Activated CD8-positive, alpha-beta T cell treated with anti-CD3 and anti-CD28 coated beads for 36 hours (primary cell): ENCODE measurements around the gene C20orf202. TPM values are rescaled to one million over a fixed set of nuclear protein-coding genes. Genes with fewer than 3 reads are reported as not detected.

Source experiments
- ATAC-seq: fragments of 200-7000 bp; cut with Tn5 transposase; one replicate; pipeline ENCODE4 v1.10.0; 2021; ENCODE audit warnings: mild to moderate bottlenecking, moderate library complexity
- CTCF ChIA-PET: fragments of 350-600 bp; sonication (Branson Sonifier 250); formaldehyde crosslinking; loops from one replicate; lab custom pipeline; 2021; ENCODE audit warnings: antibody characterized with exemption; lab: Charles Lee
- POLR2A ChIA-PET: fragments of 350-600 bp; sonication (Branson Sonifier 250); formaldehyde crosslinking; loops from one replicate; lab custom pipeline; 2021; ENCODE audit warnings: antibody characterized with exemption; lab: Charles Lee
- DNase-seq: peaks from one replicate; pipeline ENCODE4 v3.0.0-alpha.2; 2020
- H3K27ac Mint-ChIP-seq: one replicate; pipeline ENCODE4 v1.8.0; 2021; ENCODE audit warnings: mild to moderate bottlenecking, mixed read lengths
- H3K27me3 Mint-ChIP-seq: one replicate; pipeline ENCODE4 v1.8.0; 2021; ENCODE audit warnings: mixed read lengths
- H3K36me3 Mint-ChIP-seq: one replicate; pipeline ENCODE4 v1.8.0; 2021; ENCODE audit warnings: low read depth, mixed read lengths
- H3K4me1 Mint-ChIP-seq: one replicate; pipeline ENCODE4 v1.8.0; 2021; ENCODE audit warnings: low read depth, mixed read lengths
- H3K4me3 Mint-ChIP-seq: one replicate; pipeline ENCODE4 v1.8.0; 2021; ENCODE audit warnings: mild to moderate bottlenecking, moderate library complexity, mixed read lengths
- H3K9me3 Mint-ChIP-seq: one replicate; pipeline ENCODE4 v1.8.0; 2021; ENCODE audit warnings: mixed read lengths
- intact Hi-C: fragments of 100-400 bp; cut with micrococcal nuclease; formaldehyde crosslinking; loops from one replicate; pipeline ENCODE4 v1.10.0; 2022
- total RNA-seq, 2 experiments: library from RNA; stranded (reverse); gene quantifications; one replicate each; pipeline ENCODE4 v1.2.3, GENCODE V29; 2021
- TF ChIP-seq, protein P1 (sequence below): fragments of 200-600 bp; IDR thresholded peaks from one replicate; pipeline ENCODE4 v1.8.0; 2022; ENCODE audit warnings: antibody characterized with exemption, mild to moderate bottlenecking

C20orf202 gene
- total RNA-seq, 2 experiments from 2014 or later: not detected

DNA sequence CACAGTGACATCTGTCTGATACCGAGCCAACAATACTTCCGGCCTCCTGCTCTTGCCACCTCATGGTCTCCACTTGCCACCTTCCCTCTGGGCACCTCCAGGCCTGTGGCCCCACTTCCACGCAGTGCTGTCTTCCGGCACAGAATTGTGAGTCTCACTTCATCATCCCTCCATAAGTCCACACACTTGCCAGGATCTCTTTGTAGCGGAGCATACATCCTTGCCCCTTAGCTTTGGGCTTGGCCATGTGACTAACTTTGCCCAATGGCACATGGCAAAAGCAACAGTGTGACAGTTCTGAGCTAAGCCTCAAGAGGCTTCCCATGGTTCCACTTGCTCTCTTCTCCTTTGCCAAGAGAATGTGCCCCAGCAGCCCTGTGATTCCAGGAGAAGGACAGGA lies 4.5 kb upstream of the C20orf202 start:
- CTCF ChIA-PET: interaction anchor here (2.7 kb wide), 1 partner anchor 13 kb away, joined by 11 read pairs; no protein-coding TSS in a partner anchor
- intact Hi-C loops: no loop called here
- POLR2A ChIA-PET: interaction anchor here (0.5 kb wide), 1 partner anchor 14 kb away, joined by 3 read pairs; no protein-coding TSS in a partner anchor

DNA sequence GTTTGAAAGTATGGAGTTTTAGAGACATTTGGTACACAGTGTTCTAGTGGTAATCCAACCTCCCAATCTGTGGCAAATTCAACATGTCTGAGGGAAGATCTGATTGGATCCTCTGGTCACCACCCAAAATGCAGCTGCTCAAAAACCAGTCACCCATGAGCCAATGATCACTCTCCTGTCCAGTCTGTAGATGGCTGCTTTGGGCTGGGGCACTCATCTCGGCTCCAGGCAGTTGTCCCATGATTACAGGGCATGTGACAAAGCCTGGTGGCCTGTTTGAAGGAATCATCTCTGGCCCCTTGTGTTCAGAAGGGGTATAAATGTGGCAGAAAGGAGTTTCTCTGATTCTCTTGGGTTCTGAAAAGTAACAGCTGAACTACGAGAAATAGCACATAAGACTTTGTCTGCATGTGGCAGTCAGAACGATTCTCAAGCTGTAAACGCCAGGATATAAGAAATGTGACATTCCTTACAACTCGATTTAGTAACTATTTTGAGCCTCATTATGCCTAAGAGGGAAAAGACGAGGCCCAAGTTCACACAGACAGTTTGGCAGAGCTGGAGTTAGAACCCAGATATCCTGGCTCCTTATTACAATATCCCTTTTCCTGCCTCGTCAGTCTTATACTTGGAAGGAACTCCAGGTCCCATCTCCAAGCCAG lies 3.9 kb upstream of the C20orf202 start:
- intact Hi-C loops: no loop called here
- no peaks in the 10 kb centered on the region for H3K36me3 Mint-ChIP-seq
- peaks cover 4% of the 10 kb centered on the region for H3K4me1 Mint-ChIP-seq
- ATAC-seq (no peak), DNase-seq (no peak)
- POLR2A ChIA-PET: interaction anchor here (0.5 to 1.2 kb wide), 4 partner anchors 8 to 230 kb away, joined by 3 to 4 read pairs (median 3); no protein-coding TSS in a partner anchor
- no peak overlapping the region for H3K27ac Mint-ChIP-seq
- peaks cover 7% of the 10 kb centered on the region for H3K9me3 Mint-ChIP-seq
- H3K27me3 Mint-ChIP-seq: no peaks in the 10 kb centered on the region
- no peak overlapping the region for H3K4me3 Mint-ChIP-seq
- TF ChIP-seq, protein P1, sequence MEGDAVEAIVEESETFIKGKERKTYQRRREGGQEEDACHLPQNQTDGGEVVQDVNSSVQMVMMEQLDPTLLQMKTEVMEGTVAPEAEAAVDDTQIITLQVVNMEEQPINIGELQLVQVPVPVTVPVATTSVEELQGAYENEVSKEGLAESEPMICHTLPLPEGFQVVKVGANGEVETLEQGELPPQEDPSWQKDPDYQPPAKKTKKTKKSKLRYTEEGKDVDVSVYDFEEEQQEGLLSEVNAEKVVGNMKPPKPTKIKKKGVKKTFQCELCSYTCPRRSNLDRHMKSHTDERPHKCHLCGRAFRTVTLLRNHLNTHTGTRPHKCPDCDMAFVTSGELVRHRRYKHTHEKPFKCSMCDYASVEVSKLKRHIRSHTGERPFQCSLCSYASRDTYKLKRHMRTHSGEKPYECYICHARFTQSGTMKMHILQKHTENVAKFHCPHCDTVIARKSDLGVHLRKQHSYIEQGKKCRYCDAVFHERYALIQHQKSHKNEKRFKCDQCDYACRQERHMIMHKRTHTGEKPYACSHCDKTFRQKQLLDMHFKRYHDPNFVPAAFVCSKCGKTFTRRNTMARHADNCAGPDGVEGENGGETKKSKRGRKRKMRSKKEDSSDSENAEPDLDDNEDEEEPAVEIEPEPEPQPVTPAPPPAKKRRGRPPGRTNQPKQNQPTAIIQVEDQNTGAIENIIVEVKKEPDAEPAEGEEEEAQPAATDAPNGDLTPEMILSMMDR: no peak
- CTCF ChIA-PET: interaction anchor here (1.2 to 2.7 kb wide), 3 partner anchors 12 to 16 kb away, joined by 3 to 11 read pairs (median 3); no protein-coding TSS in a partner anchor

More for the DNA sequence above, 4.5 kb upstream of the C20orf202 start:
- TF ChIP-seq, protein P1: no peak
- Mint-ChIP-seq H3K4me3 (no peak overlapping the region), H3K27me3 (no peaks in the 10 kb centered on the region), H3K27ac (no peak overlapping the region), H3K36me3 (no peaks in the 10 kb centered on the region), H3K9me3 (peaks cover 7% of the 10 kb centered on the region), H3K4me1 (peaks cover 4% of the 10 kb centered on the region)
- no peak for ATAC-seq
- DNase-seq: no peak

DNA sequence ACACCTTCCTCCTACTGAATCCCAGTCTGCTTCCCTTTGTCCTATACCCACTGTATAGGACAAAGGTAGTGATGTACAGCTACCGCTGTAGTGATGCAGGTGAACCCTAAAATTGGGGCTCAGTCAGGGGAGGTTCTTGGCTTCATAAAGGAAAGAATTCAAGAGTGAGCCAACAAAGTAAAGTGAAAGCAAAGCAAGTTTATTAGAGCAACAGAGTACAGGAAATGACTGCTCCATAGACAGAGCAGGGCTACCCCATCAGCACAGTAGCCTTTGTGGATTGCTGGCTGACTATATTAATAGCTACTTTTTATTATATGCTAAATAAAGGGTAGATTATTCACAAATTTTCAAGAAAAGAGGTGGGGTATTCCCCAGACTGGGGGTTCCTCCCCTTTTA lies 3.3 kb upstream of the C20orf202 start:
- no peak overlapping the region for H3K4me3 Mint-ChIP-seq
- H3K27me3 Mint-ChIP-seq: no peaks in the 10 kb centered on the region
- peaks cover 7% of the 10 kb centered on the region for H3K9me3 Mint-ChIP-seq
- H3K4me1 Mint-ChIP-seq: peaks cover 4% of the 10 kb centered on the region
- intact Hi-C loops: no loop called here
- TF ChIP-seq, protein P1: no peak
- ATAC-seq (no peak), DNase-seq (no peak)
- no peaks in the 10 kb centered on the region for H3K36me3 Mint-ChIP-seq
- CTCF ChIA-PET: interaction anchor here (1.2 to 2.7 kb wide), 4 partner anchors 12 to 227 kb away, joined by 3 to 11 read pairs (median 3); no protein-coding TSS in a partner anchor
- no peak overlapping the region for H3K27ac Mint-ChIP-seq
- POLR2A ChIA-PET: interaction anchor here (0.7 to 1.2 kb wide), 3 partner anchors 9 to 230 kb away, joined by 3 to 4 read pairs (median 3); no protein-coding TSS in a partner anchor

DNA sequence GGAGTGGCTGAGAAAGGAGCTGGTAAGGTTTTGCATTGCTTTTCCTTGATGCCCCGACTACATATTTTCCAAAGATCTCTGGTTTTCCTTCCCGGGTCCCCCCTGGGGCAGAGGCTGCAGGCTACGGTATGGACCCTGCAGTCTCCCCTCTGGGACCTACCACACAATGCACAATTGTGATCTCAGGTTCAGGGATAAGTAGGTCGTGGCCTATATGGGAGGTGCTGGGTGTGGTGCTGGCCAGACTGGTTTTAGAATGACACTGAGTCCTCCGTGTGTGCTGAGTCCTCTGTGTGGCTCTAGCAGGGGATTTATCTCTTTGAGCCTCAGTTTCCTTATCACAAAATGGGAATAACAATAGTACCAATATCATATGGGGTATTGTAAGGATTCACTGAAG lies 376 bp downstream of the C20orf202 start:
- Mint-ChIP-seq H3K4me1 (peaks cover 4% of the 10 kb centered on the region), H3K27me3 (no peaks in the 10 kb centered on the region), H3K36me3 (no peaks in the 10 kb centered on the region), H3K27ac (no peak overlapping the region), H3K9me3 (no peaks in the 10 kb centered on the region), H3K4me3 (no peak overlapping the region)
- TF ChIP-seq, protein P1: no peak
- ChIA-PET CTCF (interaction anchor here (2.1 kb wide), 1 partner anchor 9 kb away, joined by 8 read pairs; no protein-coding TSS in a partner anchor), POLR2A (no interaction called here)
- ATAC-seq: no peak
- no peak for DNase-seq
- intact Hi-C loops: no loop called here

DNA sequence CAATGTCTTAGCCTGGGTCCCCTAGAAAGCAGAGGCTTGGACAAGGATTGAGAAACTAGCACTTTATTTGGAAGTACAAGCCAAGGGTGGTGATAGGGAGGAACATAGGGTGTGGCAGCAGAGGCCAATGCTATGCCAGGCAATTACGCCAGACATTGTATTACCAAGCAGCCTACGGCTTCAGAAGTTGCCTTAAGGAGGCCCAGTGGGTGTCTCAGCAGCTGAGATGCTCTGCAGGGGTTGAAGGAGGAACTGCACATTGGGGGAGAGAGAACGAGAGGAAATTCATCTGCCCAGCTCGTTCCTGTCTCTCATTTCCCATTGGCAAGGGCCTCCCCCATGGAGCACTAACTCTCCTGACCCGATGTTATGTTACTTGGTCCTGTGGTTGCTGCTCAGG lies 859 bp downstream of the C20orf202 start:
- Mint-ChIP-seq H3K36me3 (no peaks in the 10 kb centered on the region), H3K4me1 (peaks cover 4% of the 10 kb centered on the region), H3K4me3 (no peak overlapping the region), H3K27ac (no peak overlapping the region), H3K9me3 (no peaks in the 10 kb centered on the region), H3K27me3 (no peaks in the 10 kb centered on the region)
- POLR2A ChIA-PET: no interaction called here
- intact Hi-C loops: no loop called here
- CTCF ChIA-PET: interaction anchor here (1.5 to 2.1 kb wide), 2 partner anchors 9 to 386 kb away, joined by 4 to 8 read pairs; no protein-coding TSS in a partner anchor
- TF ChIP-seq, protein P1: no peak
- ATAC-seq (no peak), DNase-seq (no peak)
